ENCODE results near the gene PSMA1.

GRCh38 chr11:14529951-14530350 is 9.8 kb upstream of the PSMA1 start:
- no peak for TF ChIP-seq CTCF (conservative IDR thresholded peaks at IDR 0.05 in 1 of 2, IDR thresholded peaks at IDR 0.05 in 1 of 2; ENCODE audit: extremely low read depth in 1 of 2, insufficient read depth in 1 of 2, low read depth in 1 of 2, low read length in 2 of 2)
- TF ChIP-seq EZH2 (IDR thresholded peaks at IDR 0.05; ENCODE audit: borderline replicate concordance, low read length), result no peak
